HG03565 (cell line): Measurements from ENCODE around the gene C10orf88.
"Not testable (repeated sequence)": the region's sequence is repeated elsewhere in the genome, so short reads cannot be mapped to it uniquely, and the experiment has no call there.

ENCODE experiments used
- ATAC-seq: cut with Tn5 transposase; IDR thresholded peaks from one replicate; pipeline ENCODE4 v1.9.1; 2021; ENCODE audit warnings: mild to moderate bottlenecking, moderate library complexity; ENCODE audit not compliant: unreplicated experiment

C10orf88 gene

GRCh38 chr10:122966879-122967278, 12.9 kb upstream of the C10orf88 start:
- no peak for ATAC-seq

GRCh38 chr10:122962405-122962804, 8.4 kb upstream of the C10orf88 start:
- no peak for ATAC-seq

GRCh38 chr10:122957474-122957873, 3.4 kb upstream of the C10orf88 start:
- ATAC-seq: no peak

GRCh38 chr10:122955892-122956291, 1.9 kb upstream of the C10orf88 start:
- ATAC-seq: no peak

GRCh38 chr10:122954731-122955050, 664 bp upstream of the C10orf88 start:
- no peak for ATAC-seq

GRCh38 chr10:122949296-122949695, 4.7 kb downstream of the C10orf88 start:
- no peak for ATAC-seq

GRCh38 chr10:122939856-122940543, 14.0 kb downstream of the C10orf88 start:
- ATAC-seq: no peak

- ATAC-seq: no peak
Observed at GRCh38 chr10:122939133-122939855, 14.7 kb downstream of the C10orf88 start.

GRCh38 chr10:122931088-122931906, 22.7 kb downstream of the C10orf88 start:
- ATAC-seq: no peak

GRCh38 chr10:122930140-122930539, 23.9 kb downstream of the C10orf88 start:
- ATAC-seq: no peak

- no peak for ATAC-seq
Observed at GRCh38 chr10:122915700-122916099, 38.3 kb downstream of the C10orf88 start.

- ATAC-seq: no peak
Observed at GRCh38 chr10:122911889-122912484, 42.0 kb downstream of the C10orf88 start.

- no peak for ATAC-seq
Observed at GRCh38 chr10:122910310-122910709, 43.7 kb downstream of the C10orf88 start, which contains the start of gene FAM24A. Gene FAM24A, plus strand, starts transcription at chr10:122910610. Its CDS starts 1,025 bp downstream, at chr10:122911635.

GRCh38 chr10:122903861-122904260, 50.2 kb downstream of the C10orf88 start:
- not testable (repeated sequence) for ATAC-seq

- ATAC-seq: no peak
Observed at GRCh38 chr10:122894261-122894944, 59.6 kb downstream of the C10orf88 start.

- ATAC-seq: no peak
Observed at GRCh38 chr10:122884166-122884565, 69.9 kb downstream of the C10orf88 start.

GRCh38 chr10:122882766-122883165, 71.3 kb downstream of the C10orf88 start:
- ATAC-seq: no peak
